MCF 10A (cell line): ENCODE data around the gene RAB28. TPM values are rescaled to one million over a fixed set of nuclear protein-coding genes. Genes with fewer than 3 reads are reported as not detected.

Experiments
- BruUV-seq: library from RNA; stranded (reverse); fragments of 400-500 nt; replicated peaks from 2 replicates; lab custom pipeline; 2021; lab: Mats Ljungman, UMichigan
- CTCF ChIA-PET: fragments of 300-600 bp; sonication (Branson Sonifier 250); formaldehyde crosslinking; extraction: SDS; loops from one replicate; lab custom pipeline; 2021; ENCODE audit warnings: antibody characterized with exemption, inconsistent platforms; lab: Yijun Ruan, JAX
- POLR2A ChIA-PET: fragments of 300-600, 350-650 bp; sonication (Branson Sonifier 250); formaldehyde crosslinking; extraction: SDS; loops from one replicate; lab custom pipeline; 2020; ENCODE audit warnings: antibody characterized with exemption, inconsistent platforms; lab: Yijun Ruan, JAX
- DNase-seq: peaks from one replicate; pipeline ENCODE4 v3.0.0-alpha.2; 2018; ENCODE audit not compliant: unreplicated experiment
- H3K27ac Mint-ChIP-seq: one replicate; pipeline ENCODE4 v1.8.0; 2022; ENCODE audit warnings: mild to moderate bottlenecking, low read depth, mixed read lengths; ENCODE audit not compliant: unreplicated experiment
- H3K27me3 Mint-ChIP-seq: one replicate; pipeline ENCODE4 v1.8.0; 2022; ENCODE audit warnings: mixed read lengths; ENCODE audit not compliant: insufficient read depth, unreplicated experiment
- H3K36me3 Mint-ChIP-seq: one replicate; pipeline ENCODE4 v1.8.0; 2022; ENCODE audit warnings: mild to moderate bottlenecking, moderate library complexity, mixed read lengths; ENCODE audit not compliant: insufficient read depth, unreplicated experiment
- H3K4me1 Mint-ChIP-seq: one replicate; pipeline ENCODE4 v1.8.0; 2022; ENCODE audit warnings: mixed read lengths; ENCODE audit not compliant: insufficient read depth, unreplicated experiment
- H3K4me3 Mint-ChIP-seq: one replicate; pipeline ENCODE4 v1.8.0; 2022; ENCODE audit warnings: mild to moderate bottlenecking, moderate library complexity, mixed read lengths; ENCODE audit not compliant: unreplicated experiment
- H3K9me3 Mint-ChIP-seq: one replicate; pipeline ENCODE4 v1.8.0; 2022; ENCODE audit warnings: mixed read lengths; ENCODE audit not compliant: unreplicated experiment
- CTCF ChIP-seq: fragments of 200-600 bp; IDR thresholded peaks from one replicate; pipeline ENCODE4 v1.8.0; 2022; ENCODE audit warnings: antibody characterized with exemption, mild to moderate bottlenecking; ENCODE audit not compliant: unreplicated experiment
- intact Hi-C: fragments of 100-400 bp; cut with micrococcal nuclease; formaldehyde crosslinking; loops from 2 replicates; pipeline ENCODE4 v1.14.1; 2022
- total RNA-seq: library from RNA; stranded (reverse); gene quantifications from 2 replicates; pipeline ENCODE4 v1.2.3, GENCODE V29; 2022

Gene RAB28
- total RNA-seq, 1 experiment from 2014 or later, result 15.9 TPM

GRCh38 chr4:13452927-13453579 is 31.1 kb downstream of the RAB28 start:
- BruUV-seq, result no TSS peak
- H3K4me1 Mint-ChIP-seq, result no peaks in the 10 kb centered on the region
- intact Hi-C loops, result no loop called here
- H3K4me3 Mint-ChIP-seq, result no peak overlapping the region
- no peaks in the 10 kb centered on the region for H3K27me3 Mint-ChIP-seq
- CTCF ChIA-PET, result interaction anchor here (0.6 kb wide), 1 partner anchor 1225 kb away, joined by 3 read pairs; no protein-coding TSS in a partner anchor
- peaks cover 26% of the 10 kb centered on the region for H3K36me3 Mint-ChIP-seq
- no peaks in the 10 kb centered on the region for H3K9me3 Mint-ChIP-seq
- POLR2A ChIA-PET, result interaction anchor here (0.6 kb wide), 1 partner anchor 123 kb away, joined by 3 read pairs; no protein-coding TSS in a partner anchor
- H3K27ac Mint-ChIP-seq, result no peak overlapping the region
- no peak for TF ChIP-seq CTCF
- no peak for DNase-seq

GRCh38 chr4:13449590-13449989 is 34.5 kb downstream of the RAB28 start:
- TF ChIP-seq CTCF, result no peak
- Mint-ChIP-seq H3K4me1 (no peaks in the 10 kb centered on the region), H3K27me3 (no peaks in the 10 kb centered on the region), H3K4me3 (no peak overlapping the region), H3K9me3 (no peaks in the 10 kb centered on the region), H3K27ac (no peak overlapping the region), H3K36me3 (peaks cover 20% of the 10 kb centered on the region)
- no TSS peak for BruUV-seq
- no peak for DNase-seq
- CTCF ChIA-PET, result no interaction called here
- POLR2A ChIA-PET, result no interaction called here
- intact Hi-C loops, result no loop called here

- ChIA-PET POLR2A (no interaction called here), CTCF (no interaction called here)
- no peak for TF ChIP-seq CTCF
- no peak overlapping the region for H3K4me3 Mint-ChIP-seq
- intact Hi-C loops, result no loop called here
- H3K9me3 Mint-ChIP-seq, result no peaks in the 10 kb centered on the region
- no peak overlapping the region for H3K27ac Mint-ChIP-seq
- DNase-seq, result no peak
- H3K27me3 Mint-ChIP-seq, result no peaks in the 10 kb centered on the region
- no peaks in the 10 kb centered on the region for H3K4me1 Mint-ChIP-seq
- peaks cover 7% of the 10 kb centered on the region for H3K36me3 Mint-ChIP-seq
- no TSS peak for BruUV-seq
These were observed 38.0 kb downstream of the RAB28 start for GRCh38 chr4:13445841-13446790.

GRCh38 chr4:13441506-13441905 is 42.6 kb downstream of the RAB28 start:
- TF ChIP-seq CTCF, result no peak
- CTCF ChIA-PET, result interaction anchor here (0.6 to 0.9 kb wide), 3 partner anchors 10 to 22 kb away, joined by 3 read pairs; no protein-coding TSS in a partner anchor
- Mint-ChIP-seq H3K36me3 (peaks cover 1% of the 10 kb centered on the region), H3K27me3 (no peaks in the 10 kb centered on the region), H3K9me3 (peaks cover 10% of the 10 kb centered on the region), H3K27ac (no peak overlapping the region), H3K4me1 (no peaks in the 10 kb centered on the region), H3K4me3 (no peak overlapping the region)
- intact Hi-C loops, result no loop called here
- POLR2A ChIA-PET, result interaction anchor here (0.6 kb wide), 1 partner anchor 197 kb away, joined by 3 read pairs; no protein-coding TSS in a partner anchor
- no TSS peak for BruUV-seq
- no peak for DNase-seq
